Nephron (organoid): ENCODE data around the gene AMIGO1.

Experiments used
- H3K27ac Mint-ChIP-seq, 3 experiments: 2 replicates each; pipeline ENCODE4 v1.8.0; 2020; ENCODE audit warnings: mixed read lengths in 3 of 3, mild to moderate bottlenecking in 2 of 3, moderate library complexity in 1 of 3
- H3K27me3 Mint-ChIP-seq: 2 replicates; pipeline ENCODE4 v1.8.0; 2021; ENCODE audit warnings: low read depth, mild to moderate bottlenecking, moderate library complexity, mixed read lengths
- H3K36me3 Mint-ChIP-seq: 2 replicates; pipeline ENCODE4 v1.8.0; 2020; ENCODE audit warnings: low read depth, mixed read lengths
- H3K4me1 Mint-ChIP-seq: 2 replicates; pipeline ENCODE4 v1.8.0; 2020; ENCODE audit warnings: mixed read lengths
- H3K4me3 Mint-ChIP-seq, 3 experiments: 2 replicates each; pipeline ENCODE4 v1.8.0; 2020; ENCODE audit warnings: mild to moderate bottlenecking in 3 of 3, mixed read lengths in 3 of 3, moderate library complexity in 2 of 3
- H3K9me3 Mint-ChIP-seq: 2 replicates; pipeline ENCODE4 v1.8.0; 2020; ENCODE audit warnings: mixed read lengths
- CTCF ChIP-seq, 3 experiments: fragments of 200-600 bp; sonication (generic); IDR thresholded peaks; one replicate each; pipeline ENCODE4 v1.5.0; 2021; ENCODE audit warnings: antibody characterized with exemption in 3 of 3; ENCODE audit not compliant: unreplicated experiment in 3 of 3

Gene AMIGO1

GRCh38 chr1:109503935-109504334 is 5.6 kb downstream of the AMIGO1 start:
- no peak for TF ChIP-seq CTCF (IDR thresholded peaks at IDR 0.05; ENCODE audit: unreplicated experiment in 3 of 3)
- peaks cover 12% of the 10 kb centered on the region for H3K27me3 Mint-ChIP-seq
- H3K4me1 Mint-ChIP-seq, result peaks cover 55% of the 10 kb centered on the region
- no peak overlapping the region for H3K4me3 Mint-ChIP-seq
- no peak overlapping the region for H3K27ac Mint-ChIP-seq
- H3K9me3 Mint-ChIP-seq, result no peaks in the 10 kb centered on the region
- peaks cover 14% of the 10 kb centered on the region for H3K36me3 Mint-ChIP-seq

- Mint-ChIP-seq H3K27ac (no peak overlapping the region), H3K4me1 (peaks cover 55% of the 10 kb centered on the region), H3K9me3 (no peaks in the 10 kb centered on the region), H3K36me3 (peaks cover 7% of the 10 kb centered on the region), H3K4me3 (no peak overlapping the region), H3K27me3 (peaks cover 3% of the 10 kb centered on the region)
- TF ChIP-seq CTCF (IDR thresholded peaks at IDR 0.05; ENCODE audit: unreplicated experiment in 3 of 3), result no peak
These were observed 7.1 kb downstream of the AMIGO1 start for GRCh38 chr1:109502364-109502851.

GRCh38 chr1:109501644-109502363 is 7.7 kb downstream of the AMIGO1 start:
- TF ChIP-seq CTCF (IDR thresholded peaks at IDR 0.05; ENCODE audit: unreplicated experiment in 3 of 3), result no peak

GRCh38 chr1:109500941-109501381 is 8.6 kb downstream of the AMIGO1 start:
- H3K4me3 Mint-ChIP-seq, result peak overlapping the region in 1 of 3 experiments; percentile 17
- no peaks in the 10 kb centered on the region for H3K27me3 Mint-ChIP-seq
- peaks cover 67% of the 10 kb centered on the region for H3K4me1 Mint-ChIP-seq
- H3K27ac Mint-ChIP-seq, result peak overlapping the region; percentile 40 to 91 (median 62)
- peaks cover 9% of the 10 kb centered on the region for H3K36me3 Mint-ChIP-seq
- no peaks in the 10 kb centered on the region for H3K9me3 Mint-ChIP-seq
- no peak for TF ChIP-seq CTCF (IDR thresholded peaks at IDR 0.05; ENCODE audit: unreplicated experiment in 3 of 3)

More at GRCh38 chr1:109501644-109502363, 7.7 kb downstream of the AMIGO1 start:
- Mint-ChIP-seq H3K9me3 (no peaks in the 10 kb centered on the region), H3K4me3 (no peak overlapping the region), H3K27me3 (no peaks in the 10 kb centered on the region), H3K4me1 (peaks cover 58% of the 10 kb centered on the region), H3K36me3 (peaks cover 3% of the 10 kb centered on the region), H3K27ac (no peak overlapping the region)

- Mint-ChIP-seq H3K4me3 (peak overlapping the region; percentile 27 to 68 (median 60)), H3K9me3 (no peaks in the 10 kb centered on the region), H3K4me1 (peaks cover 74% of the 10 kb centered on the region), H3K27ac (peak overlapping the region; percentile 75 to 96 (median 91)), H3K36me3 (peaks cover 13% of the 10 kb centered on the region), H3K27me3 (no peaks in the 10 kb centered on the region)
- TF ChIP-seq CTCF (IDR thresholded peaks at IDR 0.05; ENCODE audit: unreplicated experiment in 3 of 3), result peak in 2 of 3 experiments; percentile 31 to 38
These were observed 9.6 kb downstream of the AMIGO1 start for GRCh38 chr1:109499661-109500536.
